PC-9 (cell line): Measurements from ENCODE around the gene CLPTM1L.

Experiments
- CTCF ChIP-seq: fragments of 200-600 bp; sonication (generic); conservative IDR thresholded peaks from 2 replicates; pipeline ENCODE4 v1.6.1; 2017; ENCODE audit warnings: mixed run types, antibody characterized with exemption, mild to moderate bottlenecking, moderate library complexity
- EZH2 ChIP-seq: fragments of 200-600 bp; sonication (generic); IDR thresholded peaks from 2 replicates; pipeline ENCODE4 v1.8.0; 2017; ENCODE audit warnings: antibody characterized with exemption, low read depth

GRCh38 chr5:1351156-1351555 lies 6.3 kb upstream of the CLPTM1L start:
- TF ChIP-seq EZH2 = no peak
- TF ChIP-seq CTCF = no peak
